Panc1 (cell line): ENCODE measurements around the gene DQX1. TPM values are rescaled to one million over a fixed set of nuclear protein-coding genes. Genes with fewer than 3 reads are reported as not detected.

Experiments used
- ATAC-seq: fragments of 200-7000 bp; cut with Tn5 transposase; 2 replicates; pipeline ENCODE4 v1.9.1; 2020; ENCODE audit warnings: mild to moderate bottlenecking, moderate library complexity
- BruUV-seq: library from RNA; stranded (reverse); fragments of 400-500 nt; replicated peaks from 2 replicates; lab custom pipeline; 2021; lab: Mats Ljungman, UMichigan
- CTCF ChIA-PET: fragments of 300-600 bp; sonication (Branson Sonifier 250); formaldehyde crosslinking; loops from one replicate; lab custom pipeline; 2022; ENCODE audit warnings: antibody characterized with exemption; lab: Charles Lee
- POLR2A ChIA-PET: fragments of 300-600 bp; sonication (Branson Sonifier 250); formaldehyde crosslinking; loops from one replicate; lab custom pipeline; 2022; ENCODE audit warnings: antibody characterized with exemption; lab: Charles Lee
- DNase-seq: peaks from one replicate; pipeline ENCODE4 v3.0.0-alpha.2; 2010; ENCODE audit warnings: low read depth, low spot score
- H3K27ac ChIP-seq: 2 replicates; pipeline ENCODE4 v1.5.1; 2011; ENCODE audit warnings: mild to moderate bottlenecking, low read length, inconsistent platforms
- H3K27me3 ChIP-seq: fragments of 200-500 bp; sonication (Bioruptor generic); 2 replicates; pipeline ENCODE4 v1.6.0; 2014; ENCODE audit warnings: low read length, inconsistent platforms; ENCODE audit not compliant: control insufficient read depth, insufficient read depth
- H3K36me3 ChIP-seq: fragments of 200-500 bp; sonication (Bioruptor generic); 2 replicates; pipeline ENCODE4 v1.5.1; 2014; ENCODE audit warnings: inconsistent platforms, mild to moderate bottlenecking, low read length, moderate library complexity; ENCODE audit not compliant: control insufficient read depth, insufficient read depth
- H3K4me1 ChIP-seq: 2 replicates; pipeline ENCODE4 v1.5.1; 2011; ENCODE audit warnings: inconsistent platforms, mild to moderate bottlenecking, low read length, moderate library complexity; ENCODE audit not compliant: control insufficient read depth, insufficient read depth
- H3K4me3 ChIP-seq, 2 experiments: 2 replicates each; pipeline ENCODE4 v1.5.1; 2011 to 2012; ENCODE audit warnings: low read depth in 2 of 2, low read length in 2 of 2, mild to moderate bottlenecking in 2 of 2, inconsistent platforms in 1 of 2, moderate library complexity in 1 of 2
- H3K9me3 ChIP-seq: fragments of 200-500 bp; sonication (Bioruptor generic); 2 replicates; pipeline ENCODE4 v1.5.1; 2014; ENCODE audit warnings: low read depth, mild to moderate bottlenecking, inconsistent platforms, low read length, moderate library complexity; ENCODE audit not compliant: control insufficient read depth, insufficient read depth
- CTCF ChIP-seq: fragments of 450-650 bp; IDR thresholded peaks from 2 replicates; pipeline ENCODE4 v1.5.1; 2017; ENCODE audit warnings: mild to moderate bottlenecking
- POLR2AphosphoS5 ChIP-seq: IDR thresholded peaks from 2 replicates; pipeline ENCODE4 v1.6.1; 2012; ENCODE audit warnings: mild to moderate bottlenecking, low read depth, low read length, moderate library complexity
- REST ChIP-seq, 2 experiments: IDR thresholded peaks; 2 replicates each; pipeline ENCODE4 v1.6.1; 2011 to 2012; ENCODE audit warnings: low read depth in 2 of 2, control low read depth in 1 of 2, low read length in 1 of 2, mild to moderate bottlenecking in 1 of 2, moderate library complexity in 1 of 2; ENCODE audit not compliant: insufficient read depth in 1 of 2
- SIN3A ChIP-seq: IDR thresholded peaks from 2 replicates; pipeline ENCODE4 v1.6.1; 2012; ENCODE audit warnings: low read depth, mild to moderate bottlenecking, low read length, moderate library complexity, borderline replicate concordance; ENCODE audit not compliant: insufficient read depth
- TCF7L2 ChIP-seq: IDR thresholded peaks from 2 replicates; pipeline ENCODE4 v1.6.1; 2011; ENCODE audit warnings: mild to moderate bottlenecking, low read depth, low read length, inconsistent platforms
- in situ Hi-C: cut with HindIII; loops from 2 replicates; pipeline ENCODE4 v1.10.0; 2016; ENCODE audit warnings: low sequenced_read_pairs, low pct_unique_long_range_greater_than_20kb
- intact Hi-C: fragments of 100-400 bp; cut with micrococcal nuclease; formaldehyde crosslinking; loops from one replicate; pipeline ENCODE4 v1.10.0; 2022; ENCODE audit not compliant: unreplicated experiment
- total RNA-seq: library from RNA; stranded (reverse); gene quantifications from one replicate; pipeline ENCODE4 v1.2.1, GENCODE V29; 2021; ENCODE audit not compliant: unreplicated experiment

Gene DQX1
- total RNA-seq, 1 experiment from 2014 or later: 0.41 TPM

GRCh38 chr2:74559912-74560311 is 33.9 kb upstream of the DQX1 start:
- ChIA-PET POLR2A (no interaction called here), CTCF (no interaction called here)
- H3K9me3 ChIP-seq: no peaks in the 10 kb centered on the region
- in situ Hi-C loops: no loop called here
- TF ChIP-seq TCF7L2: no peak
- TF ChIP-seq CTCF: no peak
- no peak for TF ChIP-seq SIN3A
- ATAC-seq: no peak
- no peaks in the 10 kb centered on the region for H3K36me3 ChIP-seq
- intact Hi-C loops: no loop called here
- no TSS peak for BruUV-seq
- no peak for DNase-seq
- H3K27me3 ChIP-seq: peaks cover 2% of the 10 kb centered on the region; the same call in 1 of the 2 replicates
- no peak overlapping the region for H3K27ac ChIP-seq
- H3K4me1 ChIP-seq: no peaks in the 10 kb centered on the region
- H3K4me3 ChIP-seq: no peak overlapping the region

GRCh38 chr2:74558284-74559230 is 32.5 kb upstream of the DQX1 start:
- in situ Hi-C loops: no loop called here
- ChIA-PET POLR2A (no interaction called here), CTCF (interaction anchor here (0.6 kb wide), 1 partner anchor 132 kb away, joined by 5 read pairs; no protein-coding TSS in a partner anchor)
- H3K27me3 ChIP-seq: no peaks in the 10 kb centered on the region
- no peak for ATAC-seq
- H3K27ac ChIP-seq: no peak overlapping the region
- no peaks in the 10 kb centered on the region for H3K36me3 ChIP-seq
- no peak overlapping the region for H3K4me3 ChIP-seq
- no peaks in the 10 kb centered on the region for H3K9me3 ChIP-seq
- H3K4me1 ChIP-seq: peaks cover 3% of the 10 kb centered on the region; the same call in 1 of the 2 replicates
- BruUV-seq: no TSS peak
- no peak for DNase-seq
- TF ChIP-seq CTCF (no peak), TCF7L2 (no peak), SIN3A (no peak), REST (IDR thresholded peaks at IDR 0.05; ENCODE audit: insufficient read depth in 1 of 2, low read depth in 2 of 2, low read length in 1 of 2) (no peak), POLR2AphosphoS5 (no peak)
- intact Hi-C loops: no loop called here
